ENCODE results near the gene CARD9. TPM values are rescaled to one million over a fixed set of nuclear protein-coding genes. Genes with fewer than 3 reads are reported as not detected.
A peak's percentile ranks its signal among the peaks of the same experiment; 100 is the strongest.

The CARD9 gene
- total and polyA plus RNA-seq, 2 of the 4 experiments (the other 2 are of a cell fraction), result 0.36 to 1.9 TPM

DNA sequence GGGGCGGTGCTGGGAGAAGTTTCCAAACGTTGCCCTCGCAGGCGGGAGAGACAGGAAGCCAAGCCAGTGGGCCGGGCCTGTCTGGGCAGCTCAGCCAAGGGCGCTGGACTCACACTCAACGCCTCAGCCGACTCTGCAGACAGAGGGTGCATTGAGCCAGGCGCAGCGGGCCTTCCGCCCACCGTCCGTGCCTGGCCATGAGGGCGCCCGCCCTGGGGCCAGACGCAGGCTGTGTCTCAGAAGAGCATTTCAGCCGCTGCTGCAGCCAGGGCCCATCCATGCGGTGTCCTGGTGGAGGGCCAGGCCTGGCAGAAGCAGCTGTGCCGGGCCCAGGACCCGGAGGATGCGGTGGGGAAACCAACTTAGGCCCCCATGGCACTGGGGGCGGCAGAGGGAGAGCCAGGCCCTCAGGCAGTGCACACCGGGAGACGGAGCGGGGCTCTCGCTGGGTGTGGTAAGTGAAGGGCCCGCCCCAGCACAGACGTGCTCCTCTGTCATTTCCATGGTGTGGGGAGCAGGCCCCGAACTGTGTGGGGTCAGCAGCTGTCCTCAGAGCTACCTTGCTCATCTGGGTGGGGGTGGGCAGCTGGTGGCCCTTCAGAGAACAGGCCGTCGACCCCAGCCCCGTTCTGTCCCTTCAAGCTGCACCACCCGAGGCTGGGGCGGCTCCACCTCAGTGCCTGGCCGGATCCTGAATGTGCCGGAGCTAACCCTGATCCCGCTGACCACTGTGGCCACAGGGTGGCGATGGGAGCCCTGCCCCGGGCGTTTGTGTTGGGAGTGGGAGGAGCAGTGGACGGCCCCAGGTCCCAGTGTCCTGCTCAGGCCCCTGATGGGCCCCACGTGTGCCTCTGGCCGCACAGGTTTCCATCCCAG lies 27.9 kb downstream of the CARD9 start (continued):
- no peak for TF ChIP-seq POLR2A (IDR thresholded peaks at IDR 0.05; ENCODE audit: low read depth, low read length)

DNA sequence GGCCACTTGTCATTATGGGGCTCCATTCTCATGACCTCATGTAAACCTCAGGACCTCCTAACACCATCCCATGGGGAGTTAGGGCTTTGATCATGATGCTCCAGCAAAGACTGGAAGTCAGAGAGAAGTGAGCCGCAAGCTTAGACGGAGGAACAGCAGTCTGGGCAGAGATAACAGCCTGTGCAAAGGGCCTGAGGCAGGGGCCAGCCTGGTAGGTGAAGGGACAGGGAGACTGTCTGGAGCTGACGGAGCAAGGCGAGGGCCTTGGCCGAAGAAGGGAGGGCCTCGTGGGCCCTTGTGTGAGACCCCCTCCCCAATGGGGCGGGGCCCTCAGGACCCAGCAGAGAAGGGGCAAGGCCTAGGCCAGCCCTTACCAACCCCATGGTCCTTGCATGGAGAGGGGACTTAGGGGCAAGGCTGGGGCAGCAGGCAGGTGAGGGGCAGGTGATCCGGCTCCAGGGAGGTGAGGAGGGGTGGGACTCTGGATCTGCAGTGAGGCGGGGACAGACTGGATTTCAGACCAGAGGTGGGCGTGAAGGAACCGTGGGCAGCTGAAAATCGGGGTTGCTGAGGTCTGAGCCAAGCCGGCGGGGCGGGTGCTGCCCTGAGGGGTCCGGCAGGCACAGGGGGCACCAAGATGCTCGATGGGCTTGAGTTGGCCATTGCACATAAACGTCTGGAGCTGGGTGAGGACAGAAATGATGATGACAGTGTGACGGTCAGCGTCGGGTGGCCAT lies 28.8 kb downstream of the CARD9 start:
- Histone ChIP-seq H3K9me1 (ENCODE audit: insufficient read depth, low read length) (peaks cover 4% of the 10 kb centered on the region; the same call in 1 of the 2 replicates), H2BK120ac (ENCODE audit: low read depth, low read length) (no peak overlapping the region), H4K91ac (ENCODE audit: insufficient read depth, low read depth, low read length) (no peak overlapping the region), H3K36me3 (ENCODE audit: control insufficient read depth, insufficient read depth, low read length) (peaks cover 77% of the 10 kb centered on the region), H4K5ac (ENCODE audit: low read depth, low read length) (no peak overlapping the region), H3K4me3 (ENCODE audit: insufficient read depth, low read depth, low read length) (no peak overlapping the region), H2AFZ (replicated peaks; ENCODE audit: low read length, poor library complexity) (no peak overlapping the region), H3K4ac (ENCODE audit: low read depth, low read length) (no peak overlapping the region), H2BK15ac (ENCODE audit: low read depth, low read length) (no peak overlapping the region), H3K4me1 (ENCODE audit: control insufficient read depth, insufficient read depth, low read length) (peaks cover 8% of the 10 kb centered on the region; the same call in 1 of the 2 replicates), H3K18ac (ENCODE audit: low read depth, low read length) (no peak overlapping the region), H3K79me1 (ENCODE audit: low read depth in 1 of 2, low read length in 2 of 2) (peaks cover 16 to 57% of the 10 kb centered on the region in 2 experiments), H3K27me3 (ENCODE audit: control insufficient read depth, insufficient read depth, low read length) (no peaks in the 10 kb centered on the region), H3K14ac (replicated peaks; ENCODE audit: low read depth, low read length) (no peak overlapping the region), H2AK9ac (replicated peaks; ENCODE audit: low read depth, low read length, poor library complexity) (peak overlapping the region; percentile 42), H3K27ac (ENCODE audit: insufficient read depth, low read length) (no peak overlapping the region), H2AK5ac (ENCODE audit: low read depth, low read length) (no peak overlapping the region), H2BK5ac (ENCODE audit: low read depth, low read length, poor library complexity, severe bottlenecking) (no peak overlapping the region), H3K9ac (ENCODE audit: low read depth, low read length) (no peak overlapping the region), H3K56ac (ENCODE audit: extremely low read depth, insufficient read depth, low read length) (no peak overlapping the region), H3K23ac (ENCODE audit: low read depth, low read length) (no peak overlapping the region), H3K9me3 (ENCODE audit: control insufficient read depth, insufficient read depth, low read length) (no peaks in the 10 kb centered on the region), H2BK20ac (ENCODE audit: low read depth, low read length) (no peak overlapping the region), H3K4me2 (ENCODE audit: low read depth, low read length) (no peak overlapping the region), H4K20me1 (ENCODE audit: insufficient read depth, low read length) (peaks cover 64% of the 10 kb centered on the region), H4K8ac (ENCODE audit: low read depth in 2 of 2, low read length in 2 of 2) (no peak overlapping the region)
- ChIA-PET CTCF (no interaction called here), POLR2A (ENCODE audit: unreplicated experiment) (no interaction called here)
- no TSS peak for BruUV-seq (replicated peaks)
- WGBS, 2 experiments (ENCODE audit: extremely low coverage in 2 of 2, insufficient read length in 1 of 2), result 81% methylated on average over 15 of the region's 21 CpGs; no CpG with 5 or more reads in 1 of the 2 experiments
- ATAC-seq (ENCODE audit: low read depth) (no peak), DNase-seq (no peak)
- dilution Hi-C loops (cut with HindIII; ENCODE audit: low sequenced_read_pairs, unreplicated experiment) (no loop called here), intact Hi-C loops (cut with micrococcal nuclease) (no loop called here), in situ Hi-C loops (cut with MboI; ENCODE audit: low sequenced_read_pairs) (no loop called here)
- no peak for TF ChIP-seq RAD21 (IDR thresholded peaks at IDR 0.05; ENCODE audit: low read length)
- no peak for TF ChIP-seq NFE2L2 (IDR thresholded peaks at IDR 0.05; ENCODE audit: low read depth, low read length)
- no peak for TF ChIP-seq RFX5 (IDR thresholded peaks at IDR 0.05; ENCODE audit: low read depth, low read length)
- TF ChIP-seq BHLHE40 (IDR thresholded peaks at IDR 0.05; ENCODE audit: low read depth, low read length), result no peak
- TF ChIP-seq RCOR1 (IDR thresholded peaks at IDR 0.05; ENCODE audit: insufficient replicate concordance, low read length), result no peak
- TF ChIP-seq, protein P1, sequence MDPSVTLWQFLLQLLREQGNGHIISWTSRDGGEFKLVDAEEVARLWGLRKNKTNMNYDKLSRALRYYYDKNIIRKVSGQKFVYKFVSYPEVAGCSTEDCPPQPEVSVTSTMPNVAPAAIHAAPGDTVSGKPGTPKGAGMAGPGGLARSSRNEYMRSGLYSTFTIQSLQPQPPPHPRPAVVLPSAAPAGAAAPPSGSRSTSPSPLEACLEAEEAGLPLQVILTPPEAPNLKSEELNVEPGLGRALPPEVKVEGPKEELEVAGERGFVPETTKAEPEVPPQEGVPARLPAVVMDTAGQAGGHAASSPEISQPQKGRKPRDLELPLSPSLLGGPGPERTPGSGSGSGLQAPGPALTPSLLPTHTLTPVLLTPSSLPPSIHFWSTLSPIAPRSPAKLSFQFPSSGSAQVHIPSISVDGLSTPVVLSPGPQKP (IDR thresholded peaks at IDR 0.05; ENCODE audit: borderline replicate concordance, low read depth, low read length), result no peak
- no peak for TF ChIP-seq POLR2A (IDR thresholded peaks at IDR 0.05; ENCODE audit: low read depth, low read length)
- TF ChIP-seq CHD1 (IDR thresholded peaks at IDR 0.05; ENCODE audit: low read depth, low read length), result no peak
- no peak for TF ChIP-seq SMC3 (IDR thresholded peaks at IDR 0.05; ENCODE audit: low read depth, low read length)
- TF ChIP-seq CEBPB (IDR thresholded peaks at IDR 0.05; ENCODE audit: low read depth, low read length), result no peak
- TF ChIP-seq MAZ (IDR thresholded peaks at IDR 0.05; ENCODE audit: borderline replicate concordance, low read depth, low read length), result no peak
- no peak for TF ChIP-seq FOS (IDR thresholded peaks at IDR 0.05; ENCODE audit: low read depth, low read length)
- TF ChIP-seq, protein P2, sequence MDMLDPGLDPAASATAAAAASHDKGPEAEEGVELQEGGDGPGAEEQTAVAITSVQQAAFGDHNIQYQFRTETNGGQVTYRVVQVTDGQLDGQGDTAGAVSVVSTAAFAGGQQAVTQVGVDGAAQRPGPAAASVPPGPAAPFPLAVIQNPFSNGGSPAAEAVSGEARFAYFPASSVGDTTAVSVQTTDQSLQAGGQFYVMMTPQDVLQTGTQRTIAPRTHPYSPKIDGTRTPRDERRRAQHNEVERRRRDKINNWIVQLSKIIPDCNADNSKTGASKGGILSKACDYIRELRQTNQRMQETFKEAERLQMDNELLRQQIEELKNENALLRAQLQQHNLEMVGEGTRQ (IDR thresholded peaks at IDR 0.05; ENCODE audit: low read depth, low read length), result no peak

Measured in IMR-90 (cell line).